ENCODE measurements around the gene KPNA1.

The KPNA1 gene

GRCh38 chr3:122514123-122515019 is at the start of gene KPNA1:
TSS of gene KPNA1 (minus strand) at chr3:122514939. CDS start at chr3:122496565, 18,374 bp downstream.
- peak; percentile 88 for DNase-seq

- DNase-seq = peak; percentile 81
Observed at GRCh38 chr3:122564155-122564912, 49.6 kb upstream of the KPNA1 start, which contains the start of the genes DTX3L and PARP9. TSS of gene DTX3L (plus strand) at chr3:122564338. CDS start at chr3:122564427, 89 bp downstream. TSS of gene PARP9 (minus strand) at chr3:122564300. CDS start at chr3:122559620, 4,680 bp downstream.

DNA sequence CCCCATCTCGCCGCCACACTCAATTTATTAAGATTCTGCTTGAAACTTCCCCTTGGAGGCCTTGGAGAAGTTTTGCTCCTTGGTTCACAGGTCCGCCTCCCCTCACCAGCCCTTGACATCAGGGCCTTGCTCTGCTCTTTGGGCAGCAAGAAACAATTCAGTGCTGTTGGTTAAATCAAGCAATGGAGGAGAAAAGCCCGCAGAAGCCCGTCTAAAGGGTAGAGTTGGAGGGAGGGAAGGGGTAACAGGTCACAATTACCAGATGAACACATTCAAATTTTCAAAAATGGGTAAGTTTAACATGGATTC is 48.9 kb upstream of the KPNA1 start:
- no peak for DNase-seq

- DNase-seq = no peak
Observed at GRCh38 chr3:122562923-122563716, 48.4 kb upstream of the KPNA1 start.

DNA sequence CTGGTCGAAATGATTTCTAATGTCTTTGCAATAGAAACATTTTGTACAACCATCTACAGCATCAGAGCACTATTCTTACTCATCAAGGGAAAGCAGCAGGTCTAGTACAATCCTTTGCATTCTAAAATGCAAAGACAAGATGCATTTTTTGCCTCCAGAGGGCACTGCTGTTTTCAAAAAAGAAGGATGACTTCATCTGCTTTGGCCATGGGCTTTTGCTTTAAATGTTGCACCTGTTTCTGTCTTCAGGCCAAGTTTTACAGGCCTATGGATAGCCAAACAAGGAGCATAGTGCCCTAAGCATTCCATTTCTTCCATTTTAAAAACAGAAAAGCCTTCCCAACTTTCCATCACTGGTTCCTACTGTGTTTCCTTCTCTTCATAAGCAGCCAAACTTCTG is 45.9 kb upstream of the KPNA1 start:
- no peak for DNase-seq

GRCh38 chr3:122559906-122560305 is 45.2 kb upstream of the KPNA1 start:
- DNase-seq = no peak

DNA sequence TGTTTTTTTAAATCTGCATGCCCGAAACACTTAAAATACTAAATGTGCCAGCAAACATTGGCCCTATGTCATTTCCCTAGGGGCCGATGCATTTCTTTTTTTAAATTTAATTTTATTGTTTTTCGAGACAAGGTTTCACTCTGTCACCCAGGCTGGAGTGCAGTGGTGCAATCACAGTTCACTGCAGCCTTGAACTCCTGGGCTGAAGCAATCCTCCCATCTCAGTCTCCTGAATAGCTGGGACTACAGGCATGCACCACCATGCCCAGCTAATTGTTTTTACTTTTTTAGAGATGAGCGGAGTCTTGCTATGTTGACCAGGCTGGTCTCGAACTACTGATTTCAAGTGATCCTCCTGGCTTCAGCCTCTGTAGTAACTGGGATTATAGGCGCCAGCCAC is 43.9 kb upstream of the KPNA1 start:
- DNase-seq = no peak

GRCh38 chr3:122557356-122557755 is 42.6 kb upstream of the KPNA1 start:
- DNase-seq = no peak

- no peak for DNase-seq
Observed at GRCh38 chr3:122555275-122556071, 40.7 kb upstream of the KPNA1 start.

DNA sequence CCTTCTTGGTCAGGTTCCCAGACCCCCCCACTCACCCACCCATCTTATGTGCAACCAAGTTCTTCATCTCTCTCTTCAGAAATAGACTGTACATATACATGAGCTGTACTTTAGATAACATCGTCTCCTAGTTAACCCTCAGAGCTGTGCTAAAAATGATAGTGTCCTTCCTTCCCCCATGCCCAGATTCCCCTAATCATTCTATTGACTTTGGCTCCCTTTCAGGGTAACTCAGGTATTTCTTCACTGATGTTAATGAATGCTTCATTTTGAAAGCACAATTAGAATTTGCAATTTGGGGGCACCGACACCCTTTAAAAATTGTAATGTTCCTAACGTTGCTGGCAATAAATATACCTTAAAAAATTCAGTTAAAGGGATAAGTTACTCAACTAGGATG is 38.4 kb upstream of the KPNA1 start:
- DNase-seq = no peak

DNA sequence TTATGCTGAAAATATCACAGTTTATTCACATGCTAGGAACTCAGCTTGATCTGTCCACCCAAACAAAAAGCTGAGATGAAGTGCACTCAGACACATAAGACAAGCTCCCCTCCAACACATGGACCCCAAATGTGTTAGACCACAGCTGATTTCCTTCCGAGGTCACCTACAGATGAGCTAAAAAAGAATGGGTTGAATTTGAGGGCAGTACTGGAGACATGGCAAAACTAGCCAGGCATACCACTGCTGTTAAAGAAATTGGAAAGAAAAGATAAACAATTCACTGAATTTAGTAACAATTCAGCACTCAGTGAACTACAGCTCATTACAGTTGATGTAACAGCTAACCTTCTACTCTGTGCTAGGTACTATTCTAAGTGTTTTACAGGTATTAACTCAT is 33.9 kb upstream of the KPNA1 start:
- no peak for DNase-seq

DNA sequence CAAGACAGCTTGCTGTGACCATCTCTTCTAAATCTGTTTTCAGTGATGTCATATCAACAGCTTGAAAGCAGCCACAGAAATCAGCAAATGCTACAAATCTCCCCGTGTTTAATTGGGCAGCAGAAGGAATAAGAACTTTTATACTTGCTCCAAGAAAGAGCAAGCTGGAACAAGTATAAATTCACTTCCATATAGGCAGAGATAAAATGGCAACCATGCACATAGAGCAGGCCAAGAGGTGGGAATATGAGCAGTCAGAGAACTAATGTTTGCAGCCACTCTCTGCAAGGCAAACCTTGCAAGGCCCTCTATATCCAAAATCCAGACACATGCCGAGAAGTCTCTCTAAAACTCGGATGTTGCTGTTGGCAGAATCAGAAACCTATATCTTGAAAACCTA is 33.3 kb upstream of the KPNA1 start:
- no peak for DNase-seq

- DNase-seq = no peak
Observed at GRCh38 chr3:122546151-122546550, 31.4 kb upstream of the KPNA1 start.

- DNase-seq = no peak
Observed at GRCh38 chr3:122538956-122539490, 24.3 kb upstream of the KPNA1 start.

DNA sequence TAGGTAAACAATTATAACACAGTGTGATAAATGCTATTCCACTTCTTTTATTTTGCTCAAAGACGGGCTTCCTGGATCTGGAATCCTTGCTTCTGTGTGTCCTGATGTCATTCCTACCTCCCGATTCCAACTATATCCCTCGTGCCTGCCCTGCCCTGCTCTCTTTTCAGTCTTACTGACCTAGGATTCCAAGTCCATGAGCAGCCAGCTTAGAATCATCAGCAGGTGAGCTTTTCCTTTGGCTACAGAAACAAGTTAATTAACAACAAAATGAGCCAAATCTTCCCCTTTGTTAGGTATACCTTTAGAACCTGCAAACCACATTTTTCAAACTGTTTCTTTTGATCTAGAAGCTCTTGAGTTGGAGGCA is 21.9 kb upstream of the KPNA1 start:
- no peak for DNase-seq

DNA sequence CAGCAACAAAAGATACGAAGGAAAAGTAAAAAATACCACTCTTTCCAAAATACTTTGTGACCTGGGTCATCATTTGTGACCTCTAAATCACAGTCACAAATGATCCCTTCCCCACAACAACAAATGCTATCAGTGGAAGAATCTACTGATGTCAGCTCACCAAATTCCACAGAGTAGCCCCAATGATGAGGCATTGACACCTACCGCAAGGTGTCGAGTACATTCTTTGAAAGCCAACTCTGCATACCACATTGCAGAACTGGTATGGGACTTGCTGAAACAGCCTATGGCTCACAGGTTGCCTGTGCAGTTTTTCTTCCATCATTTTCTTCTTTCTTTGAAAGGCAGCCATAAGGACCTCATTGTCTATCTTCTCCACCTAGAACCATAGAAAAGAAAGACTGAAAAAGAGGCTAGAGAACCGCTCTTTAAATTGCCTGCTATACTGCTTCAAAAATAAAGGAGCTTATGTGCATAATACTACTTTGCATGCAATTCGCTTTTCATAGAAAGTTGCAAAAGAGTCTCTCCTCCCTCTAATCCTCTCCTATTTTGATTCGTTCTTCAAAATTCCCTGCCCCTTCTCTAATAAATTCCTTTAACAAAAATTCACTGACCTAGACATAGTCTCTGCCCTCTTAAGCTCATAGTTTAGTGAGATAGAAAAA is 21.4 kb upstream of the KPNA1 start:
- no peak for DNase-seq

- DNase-seq = no peak
Observed at GRCh38 chr3:122533931-122534334, 19.2 kb upstream of the KPNA1 start.

- no peak for DNase-seq
Observed at GRCh38 chr3:122533480-122533879, 18.7 kb upstream of the KPNA1 start.

DNA sequence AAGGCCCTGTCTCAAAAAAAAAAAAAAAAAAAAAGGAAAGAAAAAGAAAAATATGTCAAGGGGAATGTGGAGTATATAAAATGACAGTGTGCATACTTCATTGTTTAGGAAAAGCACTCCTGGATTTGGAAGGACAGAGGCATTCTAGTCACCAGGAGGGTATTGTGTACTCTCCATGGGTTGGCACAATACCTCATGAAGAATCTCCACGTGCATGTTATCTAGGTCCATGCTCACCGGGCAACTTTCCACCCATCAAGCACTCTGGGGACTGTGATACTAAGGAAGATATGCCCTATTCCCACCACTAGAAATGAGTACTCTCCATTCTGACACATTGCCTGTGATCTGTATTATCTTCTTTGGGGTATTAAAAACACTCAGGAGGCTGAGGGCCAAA is 15.4 kb upstream of the KPNA1 start:
- no peak for DNase-seq

GRCh38 chr3:122523317-122523716 is 8.6 kb upstream of the KPNA1 start:
- DNase-seq = no peak

- DNase-seq = no peak
Observed at GRCh38 chr3:122520861-122521260, 6.1 kb upstream of the KPNA1 start.

GRCh38 chr3:122519693-122520092 is 5.0 kb upstream of the KPNA1 start:
- DNase-seq = no peak

Measured in activated CD4-positive, CD25-positive, alpha-beta regulatory T cell treated with anti-CD3 and anti-CD28 coated beads, Interleukin-2, amount 50 U/mL, for 72 hours (primary cell).